GM11168 (cell line): ENCODE measurements around the gene TBC1D2B.

Source experiments
- in situ Hi-C: fragments of 300-500 bp; cut with MboI; formaldehyde crosslinking; loops from one replicate; pipeline ENCODE4 v1.12.0; 2022; ENCODE audit warnings: low sequenced_read_pairs; ENCODE audit not compliant: unreplicated experiment

TBC1D2B gene

GRCh38 chr15:78037779-78038305 lies 39.7 kb downstream of the TBC1D2B start:
- in situ Hi-C loops = no loop called here

- in situ Hi-C loops = no loop called here
Observed at GRCh38 chr15:78037328-78037727, 40.2 kb downstream of the TBC1D2B start.

GRCh38 chr15:78035861-78036476 lies 41.5 kb downstream of the TBC1D2B start:
- in situ Hi-C loops = no loop called here

- in situ Hi-C loops = no loop called here
Observed at GRCh38 chr15:78035321-78035751, 42.2 kb downstream of the TBC1D2B start.

- in situ Hi-C loops = no loop called here
Observed at GRCh38 chr15:78034495-78035191, 42.9 kb downstream of the TBC1D2B start.

GRCh38 chr15:78033864-78034263 lies 43.6 kb downstream of the TBC1D2B start:
- in situ Hi-C loops = no loop called here

GRCh38 chr15:78032671-78033070 lies 44.8 kb downstream of the TBC1D2B start:
- in situ Hi-C loops = no loop called here

- in situ Hi-C loops = no loop called here
Observed at GRCh38 chr15:78024883-78025282, 52.6 kb downstream of the TBC1D2B start.

- in situ Hi-C loops = no loop called here
Observed at GRCh38 chr15:78024519-78024870, 53.0 kb downstream of the TBC1D2B start.

- in situ Hi-C loops = no loop called here
Observed at GRCh38 chr15:78023865-78024518, 53.5 kb downstream of the TBC1D2B start.

GRCh38 chr15:78023081-78023665 lies 54.3 kb downstream of the TBC1D2B start:
- in situ Hi-C loops = no loop called here

- in situ Hi-C loops = no loop called here
Observed at GRCh38 chr15:78021761-78022160, 55.8 kb downstream of the TBC1D2B start.

- in situ Hi-C loops = no loop called here
Observed at GRCh38 chr15:78020007-78020406, 57.5 kb downstream of the TBC1D2B start.

- in situ Hi-C loops = loop anchor here (5.0 kb wide), 1 partner anchor 52 kb away; no protein-coding TSS in a partner anchor
Observed at GRCh38 chr15:78018946-78019644, 58.4 kb downstream of the TBC1D2B start.

GRCh38 chr15:78018445-78018844 lies 59.1 kb downstream of the TBC1D2B start:
- in situ Hi-C loops = loop anchor here (5.0 kb wide), 1 partner anchor 51 kb away; no protein-coding TSS in a partner anchor

- in situ Hi-C loops = loop anchor here (5.0 kb wide), 1 partner anchor 50 kb away; no protein-coding TSS in a partner anchor
Observed at GRCh38 chr15:78016860-78017259, 60.7 kb downstream of the TBC1D2B start.

- in situ Hi-C loops = no loop called here
Observed at GRCh38 chr15:78012643-78013077, 64.9 kb downstream of the TBC1D2B start.

- in situ Hi-C loops = no loop called here
Observed at GRCh38 chr15:78010067-78010466, 67.4 kb downstream of the TBC1D2B start.

- in situ Hi-C loops = no loop called here
Observed at GRCh38 chr15:78007964-78008886, 69.3 kb downstream of the TBC1D2B start.
